Activated T-cell treated with anti-CD3 and anti-CD28 coated beads for 1 hour (primary cell): Measurements from ENCODE around the gene RETREG1.

Experiments used
- DNase-seq: peaks from one replicate; pipeline ENCODE4 v3.0.0-alpha.2; 2020; ENCODE audit warnings: low read depth

Gene RETREG1

DNA sequence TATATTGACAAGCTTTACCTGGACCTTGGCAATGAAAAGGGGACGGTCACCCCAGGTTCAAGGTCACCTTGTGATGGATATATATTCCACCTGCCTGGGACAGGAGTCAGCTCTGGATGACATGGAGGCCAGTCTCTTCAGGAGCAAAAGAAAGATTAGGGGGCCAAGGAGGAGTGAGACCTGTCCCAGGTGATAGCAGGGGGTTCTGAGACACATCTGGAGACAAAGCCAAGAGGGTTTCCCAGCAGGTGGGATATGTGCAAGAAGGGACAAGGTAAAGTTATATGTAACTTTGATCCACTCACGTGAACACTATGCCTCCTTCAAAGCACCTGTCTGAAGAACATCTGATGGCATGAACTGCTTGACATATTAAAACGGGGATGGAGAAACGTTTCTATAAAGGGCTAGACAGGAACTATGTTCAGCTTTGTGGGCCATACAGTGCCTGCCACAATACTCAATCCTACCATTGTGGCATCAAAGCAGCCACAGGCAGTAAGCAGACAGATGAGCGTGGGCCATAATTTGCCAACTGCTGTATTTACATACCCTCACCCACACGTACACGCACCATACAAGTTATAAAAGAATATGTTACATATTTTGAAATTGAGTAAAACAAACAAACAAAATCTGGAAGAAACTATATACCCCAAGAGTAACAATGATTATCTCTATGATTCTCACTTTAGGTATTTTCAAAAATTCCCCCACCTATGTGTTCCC, 88.3 kb downstream of the RETREG1 start:
- DNase-seq = no peak

DNA sequence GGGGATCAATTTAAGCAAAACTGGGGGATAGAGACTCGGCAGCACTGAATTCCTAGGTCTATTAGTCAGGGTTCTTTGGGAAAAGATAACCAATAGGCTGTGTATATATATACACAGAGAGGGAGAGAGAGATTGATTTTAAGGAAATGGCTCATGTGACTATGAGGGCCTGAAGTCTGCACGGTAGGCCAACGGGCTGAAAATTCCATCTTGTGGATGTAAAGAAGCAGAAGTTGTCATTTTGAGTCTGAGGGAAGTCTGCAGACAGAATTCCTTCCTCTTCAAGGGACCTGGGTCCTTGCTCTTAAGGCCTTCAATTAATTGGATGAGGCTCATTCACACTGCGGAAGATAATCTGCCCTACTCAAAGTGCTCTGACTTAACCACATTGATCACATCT, 91.1 kb downstream of the RETREG1 start:
- no peak for DNase-seq

GRCh38 chr5:16524286-16524685, 92.5 kb downstream of the RETREG1 start:
- DNase-seq = no peak

- no peak for DNase-seq
Measured at GRCh38 chr5:16521521-16522483, 95.0 kb downstream of the RETREG1 start.

GRCh38 chr5:16520841-16521240, 96.0 kb downstream of the RETREG1 start:
- no peak for DNase-seq

DNA sequence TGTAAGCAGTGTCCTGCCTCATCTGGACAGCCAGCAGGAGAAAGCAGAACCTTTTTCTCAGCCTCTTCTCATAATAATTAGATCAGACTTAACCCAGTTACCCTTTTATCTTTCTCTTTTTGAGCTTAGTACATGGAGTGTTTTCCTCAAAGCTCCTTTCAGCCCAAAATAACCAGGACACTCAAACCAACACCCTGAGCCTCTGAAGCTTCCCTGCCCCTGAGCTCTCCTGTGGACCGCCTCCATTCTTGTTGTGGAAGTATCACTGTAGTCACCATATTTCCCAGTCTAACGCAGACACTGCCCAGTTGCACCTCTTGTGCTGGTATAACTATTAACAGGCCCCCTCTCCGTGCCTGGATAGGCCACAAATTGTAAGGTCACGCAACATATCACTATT, 97.4 kb downstream of the RETREG1 start:
- no peak for DNase-seq

GRCh38 chr5:16518606-16519005, 98.2 kb downstream of the RETREG1 start:
- no peak for DNase-seq

DNA sequence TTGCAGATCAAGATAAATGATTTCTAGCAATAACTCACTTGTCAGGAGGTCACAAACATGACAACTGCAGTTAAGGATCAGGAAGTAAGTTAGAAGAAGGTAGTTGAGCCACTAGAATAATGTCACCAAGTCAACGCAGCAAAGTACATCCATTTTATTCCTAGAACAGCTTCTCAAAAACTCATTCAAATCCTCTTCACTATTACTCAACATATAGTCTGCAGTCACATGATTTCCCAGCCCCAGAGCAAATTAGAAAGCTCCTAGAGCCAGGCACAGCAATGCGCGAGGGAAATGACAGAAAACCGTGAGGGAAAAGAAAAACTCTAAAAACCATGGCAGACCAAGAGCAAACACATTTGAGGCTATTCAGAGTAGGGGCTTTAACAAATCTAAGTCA, 101.3 kb downstream of the RETREG1 start:
- no peak for DNase-seq

- DNase-seq = no peak
Measured at GRCh38 chr5:16510098-16510497, 106.7 kb downstream of the RETREG1 start.

- DNase-seq = no peak
Measured at GRCh38 chr5:16508730-16509531, 107.9 kb downstream of the RETREG1 start.

GRCh38 chr5:16507716-16508115, 109.1 kb downstream of the RETREG1 start:
- DNase-seq = no peak

GRCh38 chr5:16505904-16506303, 110.9 kb downstream of the RETREG1 start:
- no peak for DNase-seq

GRCh38 chr5:16505140-16505891, 111.5 kb downstream of the RETREG1 start:
- DNase-seq = no peak

DNA sequence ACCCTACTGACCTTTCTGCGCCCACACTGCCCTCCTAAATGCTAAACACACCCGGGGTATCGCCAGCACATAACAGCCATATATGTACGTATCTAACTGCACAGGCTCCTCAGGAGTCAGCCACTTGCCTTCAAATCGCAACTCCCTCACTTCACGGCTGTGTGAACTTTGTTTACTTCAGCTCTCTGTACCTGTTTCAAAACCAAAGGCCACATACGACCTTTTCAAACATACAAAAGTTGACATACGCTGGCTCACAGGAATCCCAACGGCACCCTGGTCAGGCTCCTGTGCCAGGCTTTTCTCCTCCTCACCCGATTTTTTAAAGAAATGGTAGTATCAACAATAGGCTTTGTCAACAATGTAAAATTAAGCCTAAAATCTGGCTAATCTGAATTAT, 112.2 kb downstream of the RETREG1 start:
- DNase-seq = no peak

DNA sequence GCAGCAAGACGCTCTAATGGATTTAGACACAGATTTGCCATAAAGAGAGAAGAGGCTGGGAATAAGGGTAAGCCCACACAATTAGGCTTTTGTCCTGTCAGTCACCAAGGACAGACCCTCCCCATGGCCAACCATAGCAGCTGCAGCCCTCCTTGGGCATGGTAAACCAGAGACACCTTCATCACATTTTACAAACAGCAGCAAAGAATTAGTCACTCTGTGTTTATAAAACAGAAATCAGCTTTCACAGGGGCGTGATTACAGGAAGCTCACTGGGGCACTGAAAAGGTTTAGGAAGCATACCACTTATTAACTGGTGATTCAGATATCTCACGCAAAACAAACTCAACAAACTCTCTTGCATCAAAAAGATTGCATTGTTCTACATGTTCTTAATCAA, 113.9 kb downstream of the RETREG1 start:
- DNase-seq = no peak

DNA sequence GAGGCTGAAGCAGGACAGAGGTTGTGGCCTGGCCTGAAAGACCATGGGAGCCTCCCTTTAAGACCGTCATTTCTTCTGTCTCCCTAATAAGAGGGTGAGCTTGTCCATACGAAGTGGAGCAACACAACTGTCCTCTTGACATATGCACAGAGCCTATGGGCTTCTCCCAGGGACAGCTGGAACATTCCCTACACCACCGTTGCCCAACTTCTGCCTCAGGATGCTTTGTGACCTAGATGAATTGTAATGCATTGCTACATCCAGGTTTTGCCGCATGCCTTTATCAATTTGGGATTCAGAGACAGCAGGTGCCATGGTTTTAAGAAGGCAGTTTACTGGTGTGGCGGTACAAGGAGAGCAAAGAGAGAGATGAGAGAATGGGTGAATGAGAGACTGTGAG, 116.8 kb downstream of the RETREG1 start:
- no peak for DNase-seq

DNA sequence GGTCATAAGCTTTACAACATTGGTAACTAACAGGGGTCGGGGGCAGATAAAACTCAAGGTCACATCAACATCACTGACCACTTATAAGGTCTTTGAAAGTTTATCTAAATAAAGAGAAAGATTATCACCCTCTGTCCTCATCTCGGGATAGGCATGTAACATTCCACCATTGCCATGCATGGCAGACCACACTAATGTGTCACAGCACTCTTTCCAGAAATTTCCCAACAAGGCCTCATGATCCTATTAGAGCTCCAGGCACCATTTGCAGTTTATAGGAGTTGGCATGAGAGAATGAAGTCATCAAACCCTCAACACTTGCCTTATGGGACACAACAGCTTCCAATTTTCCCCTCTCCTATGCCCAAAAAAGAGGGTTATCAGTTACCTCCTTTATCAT, 119.3 kb downstream of the RETREG1 start:
- no peak for DNase-seq

DNA sequence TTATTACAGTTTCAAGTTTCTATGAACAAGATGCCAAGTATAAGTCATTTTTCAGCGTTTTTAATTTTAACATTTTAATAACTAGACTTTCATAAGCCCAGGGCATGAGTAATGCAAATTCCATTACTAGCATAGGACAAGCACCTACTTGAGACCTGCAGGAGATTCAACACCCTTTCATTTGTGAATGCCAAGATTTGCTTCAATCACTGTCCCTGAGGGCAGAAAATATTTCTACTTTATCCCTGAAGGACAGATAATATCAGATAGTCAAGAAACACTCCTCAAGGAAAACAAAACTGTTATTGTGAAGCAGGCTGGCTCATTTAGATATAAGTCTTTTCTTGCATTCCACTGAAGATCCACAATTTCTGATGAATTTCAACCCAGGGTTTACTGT, 123.5 kb downstream of the RETREG1 start:
- DNase-seq = no peak

DNA sequence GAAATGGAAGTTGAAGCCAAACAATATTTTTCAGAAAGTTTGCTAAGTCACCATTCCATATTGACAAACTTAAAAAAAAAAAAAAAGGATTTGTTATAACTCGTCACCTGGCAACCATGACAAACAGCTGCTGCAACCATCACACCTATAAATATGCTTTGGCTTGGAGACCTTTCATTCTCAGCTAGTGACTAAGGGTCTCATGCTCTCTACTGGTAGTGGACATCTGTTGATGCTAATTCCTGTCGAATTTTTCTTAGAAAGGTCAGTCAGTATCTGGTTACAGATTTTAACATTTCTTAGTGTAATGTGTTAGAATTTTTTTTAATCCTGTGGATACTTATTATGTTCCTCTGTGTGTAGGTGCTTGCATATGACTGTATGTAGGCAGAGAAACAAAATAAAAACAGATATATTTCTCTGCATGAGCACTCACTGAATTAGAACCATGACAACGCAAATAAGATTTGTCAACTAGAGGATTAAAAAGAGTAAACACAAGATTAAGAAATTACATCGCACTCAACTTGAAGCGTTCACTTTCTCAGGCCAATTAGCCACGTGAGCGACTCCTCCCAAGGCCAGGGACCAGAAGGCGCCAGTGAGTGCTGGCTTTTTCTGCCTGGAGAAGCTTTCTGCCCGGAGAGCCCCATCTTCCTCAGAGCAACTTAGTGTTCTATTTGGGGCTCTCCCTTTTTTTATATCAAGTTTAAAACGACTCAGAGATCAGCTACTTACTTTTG, 124.2 kb downstream of the RETREG1 start:
- DNase-seq = no peak

GRCh38 chr5:16490911-16491310, 125.9 kb downstream of the RETREG1 start:
- DNase-seq = no peak

- DNase-seq = no peak
Measured at GRCh38 chr5:16489322-16489791, 127.4 kb downstream of the RETREG1 start.
